Measurements from ENCODE around the gene OMG.
"Not testable (repeated sequence)": the region's sequence is repeated elsewhere in the genome, so short reads cannot be mapped to it uniquely, and the experiment has no call there.

OMG gene

GRCh38 chr17:31297090-31297489, at the start of gene OMG:
Gene OMG (minus strand): TSS chr17:31297239. CDS start chr17:31296331, 908 bp downstream.
- in situ Hi-C loops (cut with MboI; ENCODE audit: low sequenced_read_pairs), result no loop called here

- in situ Hi-C loops (cut with MboI; ENCODE audit: low sequenced_read_pairs), result not testable (repeated sequence)
Observed at GRCh38 chr17:31345191-31345747, 48.2 kb upstream of the OMG start.

GRCh38 chr17:31339906-31340661, 43.0 kb upstream of the OMG start:
- in situ Hi-C loops (cut with MboI; ENCODE audit: low sequenced_read_pairs), result no loop called here

- in situ Hi-C loops (cut with MboI; ENCODE audit: low sequenced_read_pairs), result no loop called here
Observed at GRCh38 chr17:31329221-31329620, 32.2 kb upstream of the OMG start.

GRCh38 chr17:31328160-31328535, 31.1 kb upstream of the OMG start:
- in situ Hi-C loops (cut with MboI; ENCODE audit: low sequenced_read_pairs), result no loop called here

- in situ Hi-C loops (cut with MboI; ENCODE audit: low sequenced_read_pairs), result no loop called here
Observed at GRCh38 chr17:31327534-31328159, 30.6 kb upstream of the OMG start.

- in situ Hi-C loops (cut with MboI; ENCODE audit: low sequenced_read_pairs), result no loop called here
Observed at GRCh38 chr17:31323551-31323950, 26.5 kb upstream of the OMG start.

- in situ Hi-C loops (cut with MboI; ENCODE audit: low sequenced_read_pairs), result no loop called here
Observed at GRCh38 chr17:31321966-31322365, 24.9 kb upstream of the OMG start.

- in situ Hi-C loops (cut with MboI; ENCODE audit: low sequenced_read_pairs), result no loop called here
Observed at GRCh38 chr17:31321481-31321880, 24.4 kb upstream of the OMG start, which contains the start of gene EVI2A. Gene EVI2A (minus strand): TSS chr17:31321622. CDS start chr17:31319013, 2,609 bp downstream.

- in situ Hi-C loops (cut with MboI; ENCODE audit: low sequenced_read_pairs), result no loop called here
Observed at GRCh38 chr17:31320791-31321190, 23.8 kb upstream of the OMG start.

GRCh38 chr17:31320241-31320640, 23.2 kb upstream of the OMG start:
- in situ Hi-C loops (cut with MboI; ENCODE audit: low sequenced_read_pairs), result no loop called here

GRCh38 chr17:31318851-31319661, 22.0 kb upstream of the OMG start:
- in situ Hi-C loops (cut with MboI; ENCODE audit: low sequenced_read_pairs), result no loop called here

GRCh38 chr17:31318298-31318801, 21.3 kb upstream of the OMG start:
- in situ Hi-C loops (cut with MboI; ENCODE audit: low sequenced_read_pairs), result no loop called here

- in situ Hi-C loops (cut with MboI; ENCODE audit: low sequenced_read_pairs), result no loop called here
Observed at GRCh38 chr17:31314782-31315100, 17.7 kb upstream of the OMG start.

GRCh38 chr17:31313982-31314781, 17.1 kb upstream of the OMG start, which contains the start of gene EVI2B:
Gene EVI2B (minus strand): TSS chr17:31314054. CDS start chr17:31305609, 8,445 bp downstream.
- in situ Hi-C loops (cut with MboI; ENCODE audit: low sequenced_read_pairs), result no loop called here

- in situ Hi-C loops (cut with MboI; ENCODE audit: low sequenced_read_pairs), result not testable (repeated sequence)
Observed at GRCh38 chr17:31312223-31312622, 15.2 kb upstream of the OMG start.

- in situ Hi-C loops (cut with MboI; ENCODE audit: low sequenced_read_pairs), result no loop called here
Observed at GRCh38 chr17:31311526-31311925, 14.5 kb upstream of the OMG start.

GRCh38 chr17:31310886-31311285, 13.8 kb upstream of the OMG start:
- in situ Hi-C loops (cut with MboI; ENCODE audit: low sequenced_read_pairs), result no loop called here

GRCh38 chr17:31310260-31310659, 13.2 kb upstream of the OMG start:
- in situ Hi-C loops (cut with MboI; ENCODE audit: low sequenced_read_pairs), result no loop called here

- in situ Hi-C loops (cut with MboI; ENCODE audit: low sequenced_read_pairs), result no loop called here
Observed at GRCh38 chr17:31309556-31309955, 12.5 kb upstream of the OMG start.

Data from HL-60/S4 treated with phorbol 12-myristate 13-acetate at 8.2 ng/mL for 4 days and 3 days (cell line).